ENCODE measurements around the gene C16orf87.

The C16orf87 gene

GRCh38 chr16:46828943-46829342, 2.0 kb downstream of the C16orf87 start:
- Histone ChIP-seq H3K4me1 (ENCODE audit: control insufficient read depth in 1 of 2, insufficient read depth in 1 of 2, low read depth in 1 of 2, low read length in 1 of 2) (peaks cover 12 to 13% of the 10 kb centered on the region in 2 experiments), H3K27me3 (no peaks in the 10 kb centered on the region), H3K36me3 (no peaks in the 10 kb centered on the region), H3K4me3 (ENCODE audit: low read depth in 1 of 2, low read length in 1 of 2) (no peak overlapping the region), H3K27ac (no peak overlapping the region), H3K9me3 (no peaks in the 10 kb centered on the region)
- TF ChIP-seq, protein P1, sequence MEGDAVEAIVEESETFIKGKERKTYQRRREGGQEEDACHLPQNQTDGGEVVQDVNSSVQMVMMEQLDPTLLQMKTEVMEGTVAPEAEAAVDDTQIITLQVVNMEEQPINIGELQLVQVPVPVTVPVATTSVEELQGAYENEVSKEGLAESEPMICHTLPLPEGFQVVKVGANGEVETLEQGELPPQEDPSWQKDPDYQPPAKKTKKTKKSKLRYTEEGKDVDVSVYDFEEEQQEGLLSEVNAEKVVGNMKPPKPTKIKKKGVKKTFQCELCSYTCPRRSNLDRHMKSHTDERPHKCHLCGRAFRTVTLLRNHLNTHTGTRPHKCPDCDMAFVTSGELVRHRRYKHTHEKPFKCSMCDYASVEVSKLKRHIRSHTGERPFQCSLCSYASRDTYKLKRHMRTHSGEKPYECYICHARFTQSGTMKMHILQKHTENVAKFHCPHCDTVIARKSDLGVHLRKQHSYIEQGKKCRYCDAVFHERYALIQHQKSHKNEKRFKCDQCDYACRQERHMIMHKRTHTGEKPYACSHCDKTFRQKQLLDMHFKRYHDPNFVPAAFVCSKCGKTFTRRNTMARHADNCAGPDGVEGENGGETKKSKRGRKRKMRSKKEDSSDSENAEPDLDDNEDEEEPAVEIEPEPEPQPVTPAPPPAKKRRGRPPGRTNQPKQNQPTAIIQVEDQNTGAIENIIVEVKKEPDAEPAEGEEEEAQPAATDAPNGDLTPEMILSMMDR (IDR thresholded peaks at IDR 0.05) = no peak

DNA sequence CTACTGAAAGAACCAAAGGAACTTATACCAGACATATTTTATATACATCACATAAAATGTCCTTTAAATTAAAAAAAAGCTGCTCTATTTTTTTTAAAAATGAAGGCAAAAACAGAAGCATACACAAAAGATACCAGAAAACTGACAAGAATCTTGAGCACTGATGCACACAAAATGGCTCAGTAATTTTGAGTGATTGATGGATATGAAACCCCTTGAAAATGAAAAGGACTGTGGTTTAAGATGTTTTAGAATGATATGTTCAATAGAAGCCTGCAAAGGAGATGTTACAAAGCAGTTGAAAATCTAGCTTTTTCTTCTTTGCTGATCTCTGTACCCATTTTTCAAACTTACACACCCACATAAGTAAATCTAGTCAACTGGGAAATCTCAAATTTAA, 2.7 kb downstream of the C16orf87 start:
- TF ChIP-seq, protein P1 (IDR thresholded peaks at IDR 0.05) = no peak
- Histone ChIP-seq H3K27ac (no peak overlapping the region), H3K4me1 (ENCODE audit: control insufficient read depth in 1 of 2, insufficient read depth in 1 of 2, low read depth in 1 of 2, low read length in 1 of 2) (peaks cover 12 to 13% of the 10 kb centered on the region in 2 experiments), H3K27me3 (no peaks in the 10 kb centered on the region), H3K4me3 (ENCODE audit: low read depth in 1 of 2, low read length in 1 of 2) (no peak overlapping the region), H3K36me3 (no peaks in the 10 kb centered on the region), H3K9me3 (no peaks in the 10 kb centered on the region)

- Histone ChIP-seq H3K9me3 (no peaks in the 10 kb centered on the region), H3K4me1 (ENCODE audit: control insufficient read depth in 1 of 2, insufficient read depth in 1 of 2, low read depth in 1 of 2, low read length in 1 of 2) (peaks cover 11 to 13% of the 10 kb centered on the region in 2 experiments), H3K36me3 (no peaks in the 10 kb centered on the region), H3K27me3 (no peaks in the 10 kb centered on the region), H3K27ac (no peak overlapping the region), H3K4me3 (ENCODE audit: low read depth in 1 of 2, low read length in 1 of 2) (no peak overlapping the region)
- TF ChIP-seq, protein P1 (IDR thresholded peaks at IDR 0.05) = no peak
Measured at GRCh38 chr16:46826631-46827030, 4.3 kb downstream of the C16orf87 start.

DNA sequence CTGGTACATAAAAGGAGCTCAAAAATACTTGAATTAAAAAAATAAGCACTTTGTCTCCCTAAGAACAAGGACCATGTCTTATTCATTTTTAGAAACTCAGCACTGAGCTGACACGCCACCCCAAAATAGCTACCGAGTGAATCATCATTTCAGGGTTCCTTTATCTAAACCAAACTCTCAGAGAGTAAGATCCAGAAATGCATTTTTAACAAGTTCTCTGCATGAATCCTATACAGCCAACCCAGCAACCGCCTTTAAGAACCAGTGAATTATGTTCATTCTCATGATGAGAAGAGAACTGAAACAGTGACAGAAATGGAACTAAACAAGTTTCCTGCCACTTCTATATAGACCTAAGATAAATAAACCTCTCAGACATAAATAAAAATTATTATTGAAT, 8.7 kb downstream of the C16orf87 start:
- H3K4me3 ChIP-seq (ENCODE audit: low read depth in 1 of 2, low read length in 1 of 2) = no peak overlapping the region
- H3K36me3 ChIP-seq = no peaks in the 10 kb centered on the region
- no peaks in the 10 kb centered on the region for H3K27me3 ChIP-seq
- TF ChIP-seq, protein P1 (IDR thresholded peaks at IDR 0.05) = no peak
- H3K9me3 ChIP-seq = no peaks in the 10 kb centered on the region
- no peak overlapping the region for H3K27ac ChIP-seq
- H3K4me1 ChIP-seq (ENCODE audit: control insufficient read depth in 1 of 2, insufficient read depth in 1 of 2, low read depth in 1 of 2, low read length in 1 of 2) = no peaks in the 10 kb centered on the region

DNA sequence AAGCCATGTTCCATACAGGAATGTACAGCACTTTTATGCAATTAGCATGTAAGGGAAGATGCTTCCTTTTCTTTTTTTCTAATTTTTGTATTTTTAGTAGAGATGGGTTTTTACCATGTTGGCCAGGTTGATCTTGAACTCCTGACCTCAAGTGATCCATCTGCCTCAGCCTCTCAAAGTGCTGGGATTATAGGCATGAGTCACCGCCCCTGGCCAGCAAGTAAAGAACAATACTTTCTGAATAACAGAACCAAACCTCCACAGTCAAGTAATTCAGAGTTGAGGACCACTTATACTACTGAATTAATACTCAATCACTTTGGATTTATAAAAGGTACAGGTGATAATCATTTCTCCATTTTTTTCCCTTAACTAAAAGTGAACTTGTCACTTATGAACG, 13.0 kb downstream of the C16orf87 start:
- TF ChIP-seq, protein P1 (IDR thresholded peaks at IDR 0.05) = no peak
- no peak overlapping the region for H3K27ac ChIP-seq

GRCh38 chr16:46814790-46815189, 16.2 kb downstream of the C16orf87 start:
- H3K9me3 ChIP-seq = no peaks in the 10 kb centered on the region
- H3K27ac ChIP-seq = no peak overlapping the region
- no peak overlapping the region for H3K4me3 ChIP-seq (ENCODE audit: low read depth in 1 of 2, low read length in 1 of 2)
- H3K4me1 ChIP-seq (ENCODE audit: control insufficient read depth in 1 of 2, insufficient read depth in 1 of 2, low read depth in 1 of 2, low read length in 1 of 2) = no peaks in the 10 kb centered on the region
- H3K36me3 ChIP-seq = no peaks in the 10 kb centered on the region
- no peaks in the 10 kb centered on the region for H3K27me3 ChIP-seq
- TF ChIP-seq, protein P1 (IDR thresholded peaks at IDR 0.05) = no peak

More for the DNA sequence above, 13.0 kb downstream of the C16orf87 start:
- Histone ChIP-seq H3K9me3 (no peaks in the 10 kb centered on the region), H3K4me3 (ENCODE audit: low read depth in 1 of 2, low read length in 1 of 2) (no peak overlapping the region), H3K36me3 (no peaks in the 10 kb centered on the region), H3K27me3 (no peaks in the 10 kb centered on the region), H3K4me1 (ENCODE audit: control insufficient read depth in 1 of 2, insufficient read depth in 1 of 2, low read depth in 1 of 2, low read length in 1 of 2) (no peaks in the 10 kb centered on the region)

Measured in neutrophil (primary cell).